IPS-NIHi11 (cell line): ENCODE results near the gene EEF1B2.
"Not testable (repeated sequence)": the region's sequence is repeated elsewhere in the genome, so short reads cannot be mapped to it uniquely, and the experiment has no call there.

ENCODE experiments used
- DNase-seq: peaks from one replicate; pipeline ENCODE4 v3.0.0; 2012; ENCODE audit warnings: mixed read lengths, low spot score

EEF1B2 gene

DNA sequence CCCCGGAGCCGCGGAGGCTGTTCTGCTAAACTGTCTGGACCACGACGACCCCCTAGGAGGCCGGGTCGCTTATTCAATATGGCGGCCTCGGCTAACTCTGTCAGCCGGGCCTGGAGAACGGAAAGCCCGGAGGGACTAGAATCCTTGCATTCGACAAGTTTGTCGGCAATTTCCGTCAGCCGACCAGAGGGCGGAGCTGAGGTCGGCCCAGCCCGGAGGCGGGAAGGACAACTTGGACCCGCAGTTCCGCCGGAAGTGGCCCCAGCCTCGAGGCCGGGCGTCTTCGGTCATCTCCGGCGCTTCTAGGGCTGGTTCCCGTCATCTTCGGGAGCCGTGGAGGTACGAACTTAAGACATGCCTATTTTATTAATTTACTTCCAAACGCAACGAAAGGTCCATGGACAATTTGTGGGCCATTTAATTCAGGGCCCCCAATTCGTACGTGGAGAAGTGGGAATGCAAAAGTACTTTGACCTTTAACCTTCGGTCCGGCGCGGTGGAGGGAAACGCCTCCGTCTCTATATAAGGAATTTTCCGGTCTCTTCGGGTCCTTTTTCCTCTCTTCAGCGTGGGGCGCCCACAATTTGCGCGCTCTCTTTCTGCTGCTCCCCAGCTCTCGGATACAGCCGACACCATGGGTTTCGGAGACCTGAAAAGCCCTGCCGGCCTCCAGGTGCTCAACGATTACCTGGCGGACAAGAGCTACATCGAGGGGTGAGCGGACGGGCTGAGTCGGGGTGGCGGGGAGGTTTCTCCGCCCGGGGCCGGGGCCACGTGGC lies at the start of gene EEF1B2, which contains the start of gene NDUFS1:
EEF1B2 (plus strand) TSS at position 550 of the 779 bp plus-strand sequence; CDS start at position 635, 85 bp downstream.
NDUFS1 (minus strand) TSS at position 99 of the 779 bp plus-strand sequence. CDS start 5,766 bp downstream, outside the sequence.
- DNase-seq = peak; percentile 96

DNA sequence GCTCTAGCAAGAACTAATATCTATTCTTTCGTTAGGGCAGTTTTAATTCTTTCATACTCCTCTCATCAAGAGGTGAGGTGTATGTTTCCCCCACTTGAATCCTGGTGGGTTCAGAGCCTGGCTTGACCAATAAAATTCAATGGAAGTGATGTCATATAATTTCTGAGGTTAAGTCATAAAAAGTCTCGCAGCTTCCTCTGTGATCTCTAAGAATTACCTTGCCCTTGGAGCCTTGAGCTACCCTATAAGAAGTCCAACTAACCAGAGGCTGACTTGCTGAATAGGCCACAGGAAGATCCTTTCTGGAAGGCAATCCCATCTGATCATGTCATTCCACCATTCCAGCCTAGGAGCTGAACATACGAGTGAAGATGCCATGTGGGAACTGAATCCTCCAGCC lies 47.6 kb upstream of the EEF1B2 start:
- no peak for DNase-seq

- DNase-seq = no peak
Measured at GRCh38 chr2:206112846-206113547, 46.7 kb upstream of the EEF1B2 start.

DNA sequence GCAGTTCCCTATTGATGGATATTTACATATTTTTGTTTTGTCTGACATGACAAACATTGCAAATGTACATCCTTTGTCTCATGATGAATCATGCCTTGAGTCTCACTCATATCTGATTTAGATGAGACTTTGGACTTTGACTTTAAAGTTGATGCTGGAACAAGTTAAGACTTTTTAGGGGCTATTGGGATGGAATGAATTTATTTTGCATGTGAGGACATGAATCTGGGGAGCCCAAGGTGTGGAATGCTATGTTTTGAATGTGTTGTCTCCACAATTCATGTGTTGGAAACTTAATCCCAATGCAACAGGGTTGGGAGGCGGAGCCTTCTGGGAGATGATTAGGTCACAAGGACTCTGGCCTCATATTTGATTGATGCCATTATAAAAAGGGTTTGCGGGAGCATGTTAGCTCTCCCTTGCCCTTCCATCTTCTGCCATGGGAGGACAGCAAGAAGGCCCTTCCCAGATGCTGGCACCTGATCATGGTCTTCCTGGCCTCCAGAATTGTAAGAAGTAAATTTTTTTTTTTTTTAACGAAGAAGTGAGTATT lies 44.6 kb upstream of the EEF1B2 start:
- DNase-seq = no peak

GRCh38 chr2:206116278-206116677 lies 43.4 kb upstream of the EEF1B2 start:
- DNase-seq = no peak

- not testable (repeated sequence) for DNase-seq
Measured at GRCh38 chr2:206122569-206122968, 37.1 kb upstream of the EEF1B2 start.

DNA sequence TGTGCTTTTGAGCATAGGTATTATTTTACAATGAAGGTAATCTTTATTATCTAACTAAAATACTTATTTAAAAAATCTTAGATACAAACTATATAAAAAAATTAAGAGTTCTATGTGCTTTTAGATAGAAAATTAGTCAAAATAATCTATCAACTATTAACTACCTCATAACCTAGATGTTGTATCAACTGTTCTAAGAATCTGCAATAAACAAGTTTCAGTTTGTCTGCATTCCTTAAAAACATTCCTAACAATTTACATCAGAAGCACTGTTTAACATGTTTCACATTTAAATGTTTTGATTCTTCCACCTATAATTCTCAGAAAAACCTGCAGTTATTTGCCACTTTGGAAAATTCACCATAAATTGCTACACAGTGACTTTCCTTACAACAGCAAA lies 33.8 kb upstream of the EEF1B2 start:
- no peak for DNase-seq

- no peak for DNase-seq
Measured at GRCh38 chr2:206127656-206128055, 32.0 kb upstream of the EEF1B2 start.

GRCh38 chr2:206143451-206143850 lies 16.2 kb upstream of the EEF1B2 start:
- DNase-seq = no peak

DNA sequence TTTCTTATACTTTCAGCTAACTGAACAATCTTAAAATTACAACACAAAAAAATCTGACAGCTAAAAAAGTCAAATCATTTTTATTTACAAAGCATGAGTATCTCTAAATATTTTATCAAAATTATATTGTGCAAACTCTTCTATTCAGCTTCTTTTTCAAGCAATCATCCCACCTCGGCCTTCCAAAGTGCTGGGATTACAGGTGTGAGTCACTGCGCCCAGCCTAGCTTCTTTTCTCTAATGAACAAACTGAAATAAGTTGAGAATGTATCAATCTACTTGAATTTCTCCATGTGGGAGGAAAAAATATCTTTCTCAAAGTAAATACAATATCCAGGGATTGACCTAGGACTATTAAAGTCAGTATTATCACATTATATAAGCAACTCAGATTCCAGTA lies 15.3 kb upstream of the EEF1B2 start:
- DNase-seq = no peak

DNA sequence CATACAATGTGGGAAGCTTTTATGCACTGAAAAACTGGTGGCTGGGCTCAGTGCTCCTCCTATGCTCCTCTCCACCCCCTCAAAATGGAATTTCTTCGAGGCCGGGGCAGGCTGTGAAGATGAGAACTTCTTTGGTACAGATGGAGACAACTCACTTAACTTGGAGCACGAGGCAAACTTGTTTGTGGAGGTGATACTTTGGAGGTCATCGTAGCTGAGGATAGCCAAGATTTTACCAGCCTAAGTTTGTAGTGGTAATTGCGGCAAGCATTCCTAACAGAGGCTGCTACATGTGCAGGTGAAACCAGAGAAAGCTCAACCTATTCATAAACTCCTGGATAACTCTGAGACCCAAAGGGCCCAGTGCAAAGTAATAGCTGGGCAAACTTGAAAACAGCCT lies 14.0 kb upstream of the EEF1B2 start:
- no peak for DNase-seq

- DNase-seq = no peak
Measured at GRCh38 chr2:206149330-206149729, 10.4 kb upstream of the EEF1B2 start.

DNA sequence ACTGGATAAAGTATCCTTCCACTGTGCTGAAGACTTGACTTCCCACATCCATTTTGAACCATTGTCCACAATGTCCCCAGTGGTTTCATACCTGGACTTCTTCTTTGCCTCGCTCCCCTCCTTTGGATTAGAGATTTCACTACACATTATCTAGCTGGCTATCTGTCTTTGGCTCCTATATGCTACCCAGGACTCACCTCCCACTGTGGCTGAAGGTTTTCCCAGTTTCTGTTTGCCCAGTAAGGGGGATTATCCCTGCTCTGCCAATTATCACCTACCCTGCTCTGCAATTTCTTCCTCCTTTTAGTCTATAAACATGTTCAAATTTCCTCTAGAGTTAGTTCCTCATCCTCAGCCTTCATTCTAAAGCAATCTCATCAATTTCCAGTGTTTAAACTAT lies 9.5 kb upstream of the EEF1B2 start:
- no peak for DNase-seq

DNA sequence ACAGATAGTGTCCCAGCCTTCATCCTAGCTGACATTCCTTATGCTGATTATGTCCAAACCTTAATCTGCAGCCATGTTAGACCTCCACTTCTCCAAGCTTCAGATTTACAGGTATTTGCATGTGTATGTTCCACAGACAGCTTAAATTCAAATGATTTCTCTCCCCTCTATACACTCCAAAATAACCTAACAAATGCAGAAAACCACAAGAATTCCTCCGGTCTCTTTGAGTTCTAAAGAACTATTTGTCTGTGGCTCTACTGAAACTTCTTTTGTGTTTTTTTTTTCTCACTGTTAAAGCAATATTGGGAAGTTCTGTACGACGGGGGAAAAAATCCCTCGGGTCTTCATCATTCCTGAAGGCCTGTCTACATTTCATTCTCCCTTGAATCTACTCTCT lies 9.1 kb upstream of the EEF1B2 start:
- no peak for DNase-seq

- DNase-seq = no peak
Measured at GRCh38 chr2:206154197-206154596, 5.5 kb upstream of the EEF1B2 start.

DNA sequence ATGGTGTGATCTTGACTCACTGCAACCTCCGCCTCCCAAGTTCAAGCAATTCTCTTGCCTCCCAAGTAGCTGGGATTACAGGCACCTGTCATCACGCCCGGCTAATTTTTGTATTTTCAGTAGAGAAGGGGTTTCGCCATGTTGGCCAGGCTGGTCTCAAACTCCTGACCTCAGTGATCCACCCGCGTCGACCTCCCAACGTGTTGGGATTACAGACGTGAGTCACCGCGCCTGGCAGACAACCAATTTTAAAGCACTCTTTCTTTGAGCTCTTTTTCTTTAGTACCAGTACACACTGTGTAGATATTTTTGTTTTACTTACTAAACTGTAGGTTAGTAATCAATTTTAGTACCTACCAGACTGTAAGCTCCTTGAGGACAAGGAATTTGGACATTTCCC lies 2.7 kb upstream of the EEF1B2 start:
- DNase-seq = not testable (repeated sequence)

DNA sequence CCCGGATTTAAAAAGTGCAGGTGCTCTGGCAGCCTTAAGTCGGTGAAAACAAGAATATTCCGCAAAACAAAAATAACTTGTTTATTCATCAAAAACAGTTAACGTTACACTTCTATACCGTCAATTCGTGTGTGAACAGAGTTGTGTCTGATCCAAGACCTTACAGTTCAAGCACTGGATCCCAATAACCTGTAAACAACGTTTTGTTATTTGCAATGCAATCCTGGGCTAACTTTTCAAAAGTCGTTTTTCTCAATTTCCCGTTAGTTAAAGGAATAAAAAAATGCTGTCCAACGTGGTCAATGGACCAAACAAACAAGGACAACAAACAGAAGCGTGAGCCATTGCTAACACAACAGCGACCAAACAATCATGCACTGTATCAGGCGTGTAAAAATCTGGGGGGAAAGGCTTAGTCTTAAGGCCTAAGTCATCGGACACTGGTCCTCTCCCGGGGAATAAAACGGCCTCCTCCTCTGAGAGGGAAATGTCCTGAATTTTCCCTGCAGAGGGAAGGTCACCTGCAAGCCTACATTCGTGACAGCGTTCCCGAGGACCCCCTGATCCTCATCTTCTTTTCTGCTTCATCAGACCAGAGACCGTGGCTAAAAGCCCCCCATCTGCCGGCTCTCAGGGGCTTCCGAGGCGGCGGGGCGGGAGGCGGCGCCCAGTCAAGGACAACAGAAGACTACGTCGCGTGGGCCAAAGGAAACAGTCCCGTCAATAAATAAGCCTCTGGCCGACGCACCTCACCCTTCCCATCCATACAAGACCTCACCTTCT lies 941 bp upstream of the EEF1B2 start:
- no peak for DNase-seq

- peak; percentile 58 for DNase-seq
Measured at GRCh38 chr2:206160125-206160806, 571 bp downstream of the EEF1B2 start.

- no peak for DNase-seq
Measured at GRCh38 chr2:206160807-206161179, 1.1 kb downstream of the EEF1B2 start.

DNA sequence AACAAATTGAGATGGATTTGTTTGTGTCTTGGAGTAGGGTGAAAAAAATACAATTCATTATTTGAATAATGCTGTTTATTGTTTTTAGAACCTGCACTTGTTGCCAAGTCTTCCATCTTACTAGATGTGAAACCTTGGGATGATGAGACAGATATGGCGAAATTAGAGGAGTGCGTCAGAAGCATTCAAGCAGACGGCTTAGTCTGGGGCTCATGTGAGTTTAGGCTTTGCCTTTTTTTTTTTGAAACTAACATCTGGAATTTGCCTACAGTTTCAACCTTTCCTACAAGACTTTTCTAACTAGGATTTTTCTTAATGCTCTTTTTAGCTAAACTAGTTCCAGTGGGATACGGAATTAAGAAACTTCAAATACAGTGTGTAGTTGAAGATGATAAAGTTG lies 2.7 kb downstream of the EEF1B2 start:
- not testable (repeated sequence) for DNase-seq

GRCh38 chr2:206163251-206163880 lies 3.7 kb downstream of the EEF1B2 start:
- no peak for DNase-seq
